K562 (cell line): Measurements from ENCODE around the gene DEFB114. TPM values are rescaled to one million over a fixed set of nuclear protein-coding genes. Genes with fewer than 3 reads are reported as not detected.

Experiments
- ATF7 ChIP-seq: fragments of 450-650 bp; IDR thresholded peaks from 2 replicates; pipeline ENCODE4 v1.7.1; 2014; ENCODE audit warnings: mild to moderate bottlenecking, moderate library complexity
- ETS2 ChIP-seq: IDR thresholded peaks from 2 replicates; pipeline ENCODE4 v1.6.1; 2016; ENCODE audit warnings: borderline replicate concordance, missing genetic modification characterization, mild to moderate bottlenecking, moderate library complexity, missing compliant biosample characterization; ENCODE audit not compliant: poor library complexity, severe bottlenecking
- FOXA1 ChIP-seq: fragments of 450-650 bp; IDR thresholded peaks from 2 replicates; pipeline ENCODE4 v1.6.1; 2016; ENCODE audit warnings: mild to moderate bottlenecking, borderline replicate concordance
- NCOA4 ChIP-seq: fragments of 450-650 bp; IDR thresholded peaks from 2 replicates; pipeline ENCODE4 v1.6.1; 2018; ENCODE audit warnings: mild to moderate bottlenecking; ENCODE audit not compliant: partially characterized antibody
- PHF8 ChIP-seq: fragments of 200-600 bp; sonication (generic); IDR thresholded peaks from 2 replicates; pipeline ENCODE4 v1.6.1; 2012; ENCODE audit warnings: mixed run types, mild to moderate bottlenecking, inconsistent platforms, low read length, moderate library complexity, borderline replicate concordance
- SAFB ChIP-seq: fragments of 200-400 bp; formaldehyde crosslinking; IDR thresholded peaks from 2 replicates; pipeline ENCODE4 v1.6.1; 2017; ENCODE audit warnings: low read depth, low read length, borderline replicate concordance
- TBL1XR1 ChIP-seq, 2 experiments: IDR thresholded peaks; 2 replicates each; pipeline ENCODE4 v1.6.1; 2012; ENCODE audit warnings: improper control_type of control experiment in 2 of 2, low read length in 2 of 2, mild to moderate bottlenecking in 1 of 2
- ZNF197 ChIP-seq: fragments of 200-800 bp; sonication (Bioruptor generic); IDR thresholded peaks from 2 replicates; pipeline ENCODE4 v1.6.1; 2016; ENCODE audit warnings: low read depth, missing genetic modification characterization, missing compliant biosample characterization
- ZNF512 ChIP-seq: IDR thresholded peaks from 2 replicates; pipeline ENCODE4 v1.6.1; 2016; ENCODE audit warnings: missing genetic modification characterization, missing compliant biosample characterization
- ZNF583 ChIP-seq: fragments of 250-450 bp; sonication (Bioruptor Pico); IDR thresholded peaks from 2 replicates; pipeline ENCODE4 v1.4.0; 2020
- ZNF592 ChIP-seq: fragments of 450-650 bp; IDR thresholded peaks from 2 replicates; pipeline ENCODE4 v1.6.1; 2017; ENCODE audit warnings: antibody characterized with exemption, mild to moderate bottlenecking
- ZNF778 ChIP-seq: fragments of 450-650 bp; formaldehyde crosslinking; IDR thresholded peaks from 2 replicates; pipeline ENCODE4 v1.4.0; 2020; ENCODE audit warnings: mild to moderate bottlenecking, moderate library complexity
- polyA plus RNA-seq, 8 experiments: library from polyadenylated mRNA; depleted of rRNA in 4 of 8; stranded (reverse) in 5 of 8; unstranded in 3 of 8; fragments of >200 nt; fragmentation: Nextera tagmentation in 2 of 8; fragmentation: Illumina TruSeq in 1 of 8; extraction: Ambion mirVana in 2 of 8; extraction: Trizol in 1 of 8; gene quantifications; 2 replicates each; pipeline versions ENCODE4 v1.2.1 to v1.2.3, GENCODE V29; 2011 to 2014; ENCODE audit warnings: inconsistent platforms in 1 of 8, missing spikeins in 1 of 8
- total RNA-seq, 7 experiments: library from RNA; depleted of rRNA in 6 of 7; stranded (reverse); fragments of >200 nt in 6 of 7; fragmentation: Illumina TruSeq in 2 of 7; extraction: Trizol in 2 of 7; gene quantifications; 2 replicates each; pipeline versions ENCODE4 v1.2.1 to v1.2.3, GENCODE V29; 2011 to 2021; ENCODE audit warnings: low replicate concordance in 1 of 7
- TF ChIP-seq, protein P1 (sequence below), 2 experiments: fragments of 450-650 bp; IDR thresholded peaks; 2 replicates each; pipeline ENCODE4 v1.6.1; 2016; ENCODE audit warnings: mild to moderate bottlenecking in 2 of 2, borderline replicate concordance in 1 of 2, low read depth in 1 of 2, moderate library complexity in 1 of 2

Gene DEFB114
- total and polyA plus RNA-seq, 9 of the 15 experiments (the other 6 are each of a cell fraction or from before 2014, with no cell fraction given) = not detected

DNA sequence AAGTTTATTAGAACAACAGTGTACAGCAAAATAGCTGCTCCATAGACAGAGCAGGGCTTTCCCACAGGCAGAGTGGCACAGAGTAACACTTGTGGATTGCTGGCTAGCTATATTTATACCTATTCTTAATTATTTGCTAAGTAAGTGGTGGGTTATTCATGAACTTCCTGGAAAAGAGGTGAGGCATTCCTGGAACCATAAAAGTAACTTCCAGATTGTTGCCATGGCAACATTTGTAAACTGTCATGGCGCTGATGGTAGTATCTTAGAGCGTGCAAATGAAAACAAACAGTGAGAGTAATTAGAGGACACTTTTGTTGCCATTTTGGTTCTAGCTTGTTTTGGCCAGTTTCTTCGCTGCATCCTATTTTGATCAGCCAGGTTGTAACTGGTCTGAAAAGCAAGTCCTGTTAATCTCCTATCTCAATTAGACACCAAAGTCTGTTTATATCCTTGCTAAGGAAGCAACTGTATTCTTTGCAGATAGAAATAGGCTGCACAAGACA, 23.9 kb downstream of the DEFB114 start (continued):
- TF ChIP-seq PHF8 = peak; percentile 25; the same call in 1 of the 2 replicates
- TF ChIP-seq ZNF592 = peak; percentile 65
- TF ChIP-seq FOXA1 = no peak
- TF ChIP-seq ETS2 (tag) = no peak
- TF ChIP-seq TBL1XR1 (IDR thresholded peaks at IDR 0.05; ENCODE audit: low read length in 2 of 2) = peak in 1 of 2 experiments; percentile 91; a peak in 2 of 4 replicates
- TF ChIP-seq ZNF512 (tag) = no peak
- TF ChIP-seq NCOA4 = no peak
- TF ChIP-seq, protein P1, sequence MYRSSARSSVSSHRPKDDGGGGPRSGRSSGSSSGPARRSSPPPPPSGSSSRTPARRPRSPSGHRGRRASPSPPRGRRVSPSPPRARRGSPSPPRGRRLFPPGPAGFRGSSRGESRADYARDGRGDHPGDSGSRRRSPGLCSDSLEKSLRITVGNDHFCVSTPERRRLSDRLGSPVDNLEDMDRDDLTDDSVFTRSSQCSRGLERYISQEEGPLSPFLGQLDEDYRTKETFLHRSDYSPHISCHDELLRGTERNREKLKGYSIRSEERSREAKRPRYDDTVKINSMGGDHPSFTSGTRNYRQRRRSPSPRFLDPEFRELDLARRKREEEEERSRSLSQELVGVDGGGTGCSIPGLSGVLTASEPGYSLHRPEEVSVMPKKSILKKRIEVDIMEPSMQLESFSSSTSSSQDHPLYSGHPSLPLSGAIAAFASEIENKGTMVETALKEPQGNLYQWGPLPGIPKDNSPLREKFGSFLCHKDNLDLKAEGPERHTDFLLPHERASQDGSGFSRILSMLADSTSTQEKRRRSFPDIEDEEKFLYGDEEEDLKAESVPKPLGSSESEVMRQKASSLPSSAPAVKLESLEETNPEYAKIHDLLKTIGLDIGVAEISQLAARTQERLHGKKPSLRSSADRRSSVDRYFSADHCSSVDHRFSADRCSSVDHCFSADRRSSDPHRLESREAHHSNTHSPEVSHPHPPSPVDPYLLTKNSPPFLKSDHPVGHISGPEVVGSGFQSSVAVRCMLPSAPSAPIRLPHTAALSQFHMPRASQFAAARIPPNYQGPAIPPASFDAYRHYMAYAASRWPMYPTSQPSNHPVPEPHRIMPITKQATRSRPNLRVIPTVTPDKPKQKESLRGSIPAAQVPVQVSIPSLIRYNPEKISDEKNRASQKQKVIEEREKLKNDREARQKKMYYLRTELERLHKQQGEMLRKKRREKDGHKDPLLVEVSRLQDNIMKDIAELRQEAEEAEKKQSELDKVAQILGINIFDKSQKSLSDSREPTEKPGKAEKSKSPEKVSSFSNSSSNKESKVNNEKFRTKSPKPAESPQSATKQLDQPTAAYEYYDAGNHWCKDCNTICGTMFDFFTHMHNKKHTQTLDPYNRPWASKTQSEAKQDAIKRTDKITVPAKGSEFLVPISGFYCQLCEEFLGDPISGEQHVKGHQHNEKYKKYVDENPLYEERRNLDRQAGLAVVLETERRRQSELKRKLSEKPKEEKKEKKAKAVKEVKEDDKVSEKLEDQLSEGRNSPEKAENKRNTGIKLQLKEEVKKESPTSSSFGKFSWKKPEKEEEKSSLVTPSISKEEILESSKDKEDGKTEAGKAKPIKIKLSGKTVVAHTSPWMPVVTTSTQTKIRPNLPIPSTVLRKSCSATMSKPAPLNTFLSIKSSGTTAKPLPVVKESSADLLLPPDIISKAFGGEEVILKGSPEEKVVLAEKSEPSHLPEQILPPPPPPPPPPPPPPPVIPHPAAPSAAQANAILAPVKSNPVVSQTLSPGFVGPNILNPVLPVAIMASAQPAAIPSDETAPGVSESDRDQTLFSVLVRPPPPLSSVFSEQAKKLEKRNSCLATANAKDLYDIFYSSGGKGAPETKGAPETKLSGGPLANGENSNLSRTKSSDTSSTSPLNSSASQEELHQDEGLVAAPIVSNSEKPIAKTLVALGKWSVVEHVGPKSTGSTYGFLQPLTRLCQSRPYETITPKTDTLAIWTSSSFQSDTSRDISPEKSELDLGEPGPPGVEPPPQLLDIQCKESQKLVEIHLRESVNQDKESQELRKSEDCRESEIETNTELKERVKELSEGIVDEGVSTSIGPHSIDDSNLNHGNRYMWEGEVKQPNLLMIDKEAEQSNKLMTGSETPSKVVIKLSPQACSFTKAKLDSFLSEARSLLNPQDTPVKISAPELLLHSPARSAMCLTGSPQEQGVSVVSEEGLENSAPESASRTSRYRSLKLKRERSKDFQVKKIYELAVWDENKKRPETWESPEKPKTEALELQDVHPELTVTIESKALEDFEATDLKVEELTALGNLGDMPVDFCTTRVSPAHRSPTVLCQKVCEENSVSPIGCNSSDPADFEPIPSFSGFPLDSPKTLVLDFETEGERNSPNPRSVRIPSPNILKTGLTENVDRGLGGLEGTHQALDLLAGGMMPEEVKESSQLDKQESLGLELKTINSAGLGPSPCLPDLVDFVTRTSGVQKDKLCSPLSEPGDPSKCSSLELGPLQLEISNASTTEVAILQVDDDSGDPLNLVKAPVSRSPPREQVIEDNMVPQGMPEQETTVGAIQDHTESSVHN (IDR thresholded peaks at IDR 0.05; ENCODE audit: borderline replicate concordance in 1 of 2, low read depth in 1 of 2) = no peak; a peak in 1 of 4 replicates
- TF ChIP-seq SAFB = no peak
- no peak for TF ChIP-seq ZNF197 (CRISPR knock-in tag)
- TF ChIP-seq ATF7 = no peak; the same call in none of the 2 replicates
- TF ChIP-seq ZNF583 (CRISPR knock-in tag) = no peak
- TF ChIP-seq ZNF778 = no peak
